ENCODE measurements around the gene CBX4. TPM values are rescaled to one million over a fixed set of nuclear protein-coding genes. Genes with fewer than 3 reads are reported as not detected.
A peak's percentile ranks its signal among the peaks of the same experiment; 100 is the strongest.

CBX4 gene
- total and polyA plus RNA-seq, 2 of the 13 experiments (the other 11 are each of a cell fraction or from before 2014, with no cell fraction given) = 25.8 to 50.8 TPM

GRCh38 chr17:79836972-79837887 lies 2.0 kb downstream of the CBX4 start (continued):
- TF ChIP-seq, protein P1, sequence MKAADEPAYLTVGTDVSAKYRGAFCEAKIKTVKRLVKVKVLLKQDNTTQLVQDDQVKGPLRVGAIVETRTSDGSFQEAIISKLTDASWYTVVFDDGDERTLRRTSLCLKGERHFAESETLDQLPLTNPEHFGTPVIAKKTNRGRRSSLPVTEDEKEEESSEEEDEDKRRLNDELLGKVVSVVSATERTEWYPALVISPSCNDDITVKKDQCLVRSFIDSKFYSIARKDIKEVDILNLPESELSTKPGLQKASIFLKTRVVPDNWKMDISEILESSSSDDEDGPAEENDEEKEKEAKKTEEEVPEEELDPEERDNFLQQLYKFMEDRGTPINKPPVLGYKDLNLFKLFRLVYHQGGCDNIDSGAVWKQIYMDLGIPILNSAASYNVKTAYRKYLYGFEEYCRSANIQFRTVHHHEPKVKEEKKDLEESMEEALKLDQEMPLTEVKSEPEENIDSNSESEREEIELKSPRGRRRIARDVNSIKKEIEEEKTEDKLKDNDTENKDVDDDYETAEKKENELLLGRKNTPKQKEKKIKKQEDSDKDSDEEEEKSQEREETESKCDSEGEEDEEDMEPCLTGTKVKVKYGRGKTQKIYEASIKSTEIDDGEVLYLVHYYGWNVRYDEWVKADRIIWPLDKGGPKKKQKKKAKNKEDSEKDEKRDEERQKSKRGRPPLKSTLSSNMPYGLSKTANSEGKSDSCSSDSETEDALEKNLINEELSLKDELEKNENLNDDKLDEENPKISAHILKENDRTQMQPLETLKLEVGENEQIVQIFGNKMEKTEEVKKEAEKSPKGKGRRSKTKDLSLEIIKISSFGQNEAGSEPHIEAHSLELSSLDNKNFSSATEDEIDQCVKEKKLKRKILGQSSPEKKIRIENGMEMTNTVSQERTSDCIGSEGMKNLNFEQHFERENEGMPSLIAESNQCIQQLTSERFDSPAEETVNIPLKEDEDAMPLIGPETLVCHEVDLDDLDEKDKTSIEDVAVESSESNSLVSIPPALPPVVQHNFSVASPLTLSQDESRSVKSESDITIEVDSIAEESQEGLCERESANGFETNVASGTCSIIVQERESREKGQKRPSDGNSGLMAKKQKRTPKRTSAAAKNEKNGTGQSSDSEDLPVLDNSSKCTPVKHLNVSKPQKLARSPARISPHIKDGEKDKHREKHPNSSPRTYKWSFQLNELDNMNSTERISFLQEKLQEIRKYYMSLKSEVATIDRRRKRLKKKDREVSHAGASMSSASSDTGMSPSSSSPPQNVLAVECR (CRISPR knock-in tag; IDR thresholded peaks at IDR 0.05; ENCODE audit: borderline replicate concordance) = peak; percentile 66
- TF ChIP-seq SOX5 (CRISPR knock-in tag; IDR thresholded peaks at IDR 0.05; ENCODE audit: borderline replicate concordance) (no peak), KLF16 (CRISPR knock-in tag; IDR thresholded peaks at IDR 0.05) (no peak; a peak in 1 of 4 replicates), ZIK1 (CRISPR knock-in tag; IDR thresholded peaks at IDR 0.05; ENCODE audit: borderline replicate concordance, low read depth) (no peak), ZSCAN5A (CRISPR knock-in tag; IDR thresholded peaks at IDR 0.05; ENCODE audit: borderline replicate concordance) (no peak), SIX1 (CRISPR knock-in tag; IDR thresholded peaks at IDR 0.05; ENCODE audit: borderline replicate concordance) (no peak), HMGXB3 (CRISPR knock-in tag; IDR thresholded peaks at IDR 0.05; ENCODE audit: borderline replicate concordance) (no peak), SETDB1 (CRISPR knock-in tag; IDR thresholded peaks at IDR 0.05; ENCODE audit: borderline replicate concordance) (no peak)
- TF ChIP-seq, protein P2, sequence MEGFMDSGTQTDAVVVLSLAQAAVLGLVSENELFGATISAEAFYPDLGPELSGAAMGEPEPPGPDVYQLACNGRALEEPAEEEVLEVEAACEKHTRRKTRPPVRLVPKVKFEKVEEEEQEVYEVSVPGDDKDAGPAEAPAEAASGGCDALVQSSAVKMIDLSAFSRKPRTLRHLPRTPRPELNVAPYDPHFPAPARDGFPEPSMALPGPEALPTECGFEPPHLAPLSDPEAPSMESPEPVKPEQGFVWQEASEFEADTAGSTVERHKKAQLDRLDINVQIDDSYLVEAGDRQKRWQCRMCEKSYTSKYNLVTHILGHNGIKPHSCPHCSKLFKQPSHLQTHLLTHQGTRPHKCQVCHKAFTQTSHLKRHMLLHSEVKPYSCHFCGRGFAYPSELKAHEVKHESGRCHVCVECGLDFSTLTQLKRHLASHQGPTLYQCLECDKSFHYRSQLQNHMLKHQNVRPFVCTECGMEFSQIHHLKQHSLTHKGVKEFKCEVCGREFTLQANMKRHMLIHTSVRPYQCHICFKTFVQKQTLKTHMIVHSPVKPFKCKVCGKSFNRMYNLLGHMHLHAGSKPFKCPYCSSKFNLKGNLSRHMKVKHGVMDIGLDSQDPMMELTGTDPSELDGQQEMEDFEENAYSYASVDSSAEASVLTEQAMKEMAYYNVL (CRISPR knock-in tag; IDR thresholded peaks at IDR 0.05; ENCODE audit: borderline replicate concordance) = peak; percentile 53; the same call in 1 of the 2 replicates
- TF ChIP-seq, protein P3, sequence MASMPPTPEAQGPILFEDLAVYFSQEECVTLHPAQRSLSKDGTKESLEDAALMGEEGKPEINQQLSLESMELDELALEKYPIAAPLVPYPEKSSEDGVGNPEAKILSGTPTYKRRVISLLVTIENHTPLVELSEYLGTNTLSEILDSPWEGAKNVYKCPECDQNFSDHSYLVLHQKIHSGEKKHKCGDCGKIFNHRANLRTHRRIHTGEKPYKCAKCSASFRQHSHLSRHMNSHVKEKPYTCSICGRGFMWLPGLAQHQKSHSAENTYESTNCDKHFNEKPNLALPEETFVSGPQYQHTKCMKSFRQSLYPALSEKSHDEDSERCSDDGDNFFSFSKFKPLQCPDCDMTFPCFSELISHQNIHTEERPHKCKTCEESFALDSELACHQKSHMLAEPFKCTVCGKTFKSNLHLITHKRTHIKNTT (CRISPR knock-in tag; IDR thresholded peaks at IDR 0.05) = no peak
